ENCODE results near the gene ATP11C.

GRCh38 chrX:139933904-139934303 lies 1.1 kb upstream of the ATP11C start:
- TF ChIP-seq CTCF (IDR thresholded peaks at IDR 0.05 in 4 of 5, conservative IDR thresholded peaks at IDR 0.05 in 1 of 5): no peak
- TF ChIP-seq POLR2A (IDR thresholded peaks at IDR 0.05): no peak
